Small intestine (tissue), 7 donors: ENCODE results near the gene TUT1. TPM values are rescaled to one million over a fixed set of nuclear protein-coding genes. Genes with fewer than 3 reads are reported as not detected.

ENCODE experiments used
- DNase-seq, 2 donors: peaks; one replicate each; pipeline versions ENCODE4 v3.0.0 to v3.0.0-alpha.2; 2013
- FAIRE-seq: peaks from 2 replicates; lab custom pipeline; 2012; peaks lifted over from hg19 to GRCh38; lab: Jason Lieb, UNC
- H3K27ac ChIP-seq, 3 donors: one replicate each; pipeline ENCODE4 v1.5.1; 2013; ENCODE audit warnings: low read length in 2 of 3, mild to moderate bottlenecking in 2 of 3, control low read depth in 1 of 3, inconsistent platforms in 1 of 3, low read depth in 1 of 3, moderate library complexity in 1 of 3
- H3K27me3 ChIP-seq, 3 donors: one replicate each; pipeline ENCODE4 v1.6.1; 2013; ENCODE audit warnings: low read length in 3 of 3, inconsistent platforms in 1 of 3; ENCODE audit not compliant: control insufficient read depth in 3 of 3, insufficient read depth in 3 of 3
- H3K36me3 ChIP-seq, 3 donors: one replicate each; pipeline ENCODE4 v1.6.1; 2013; ENCODE audit warnings: low read length in 3 of 3, inconsistent platforms in 1 of 3, low read depth in 1 of 3, mild to moderate bottlenecking in 1 of 3, moderate library complexity in 1 of 3; ENCODE audit not compliant: control insufficient read depth in 3 of 3, insufficient read depth in 2 of 3
- H3K4me1 ChIP-seq, 3 donors: one replicate each; pipeline ENCODE4 v1.6.1; 2013; ENCODE audit warnings: low read length in 2 of 3, inconsistent platforms in 1 of 3, low read depth in 1 of 3, mild to moderate bottlenecking in 1 of 3, moderate library complexity in 1 of 3; ENCODE audit not compliant: control insufficient read depth in 3 of 3, insufficient read depth in 2 of 3
- H3K4me3 ChIP-seq, 3 donors: one replicate each; pipeline ENCODE4 v1.5.1; 2013; ENCODE audit warnings: low read length in 3 of 3, control low read depth in 1 of 3, inconsistent platforms in 1 of 3, low read depth in 1 of 3, mild to moderate bottlenecking in 1 of 3, moderate library complexity in 1 of 3
- H3K9me3 ChIP-seq, 2 donors: one replicate each; pipeline ENCODE4 v1.6.1; 2013; ENCODE audit warnings: low read depth in 1 of 2, low read length in 1 of 2; ENCODE audit not compliant: control insufficient read depth in 2 of 2, insufficient read depth in 1 of 2
- WGBS, 3 donors: extraction: QIAGEN DNeasy Blood & Tissue Kit; methylation state at CpG; one replicate each; pipeline ENCODE4 v1.1.7; 2013; 5-methylcytosine and 5-hydroxymethylcytosine counted together
- polyA plus RNA-seq, 4 donors: library from polyadenylated mRNA; stranded (reverse) in 3 of 4; unstranded in 1 of 4; fragments of 200-250 nt in 3 of 4; fragments of 120-200 nt in 1 of 4; gene quantifications; one replicate each; pipeline versions ENCODE4 v1.2.1 to v1.2.3, GENCODE V29; 2013
- donor health status: healthy with polysubstance abuse.
- donor health status: control.
- donor health status: control.
- donor health status: Bipolar disorder and iron deficiency.
- donor health status: healthy.

Gene TUT1
- polyA plus RNA-seq, 4 donors, result 7.8 to 20.1 (median 16.6) TPM

DNA sequence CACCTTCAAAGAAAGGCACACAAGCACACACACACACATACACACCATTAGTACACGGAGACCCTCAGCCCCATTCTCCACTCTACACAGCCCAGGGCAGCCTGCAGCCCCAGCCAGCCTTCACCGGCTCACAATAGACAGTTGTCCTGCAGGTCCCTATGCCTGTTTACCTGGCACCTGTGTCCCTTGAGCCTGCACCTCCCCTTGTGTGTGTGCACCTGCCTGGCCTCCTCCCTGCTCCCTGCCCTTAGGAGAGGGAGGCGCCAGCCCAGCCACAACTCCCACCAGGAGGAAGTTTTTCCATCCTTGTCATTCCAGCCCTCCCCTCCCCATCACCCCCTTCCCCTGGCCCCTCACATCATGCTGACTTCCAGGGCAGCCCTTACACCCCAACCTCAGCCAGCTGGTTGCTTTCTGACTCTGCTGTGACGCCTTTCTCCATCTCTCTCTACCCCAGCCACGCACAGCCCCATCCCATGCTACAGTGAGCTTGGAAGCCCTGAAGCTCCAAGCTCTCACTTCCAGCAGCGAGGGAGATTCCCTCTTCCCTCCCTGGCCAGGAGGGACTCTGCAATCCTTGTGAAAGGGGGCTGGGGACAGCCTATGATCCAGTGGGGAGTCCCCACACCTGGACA lies 49.1 kb downstream of the TUT1 start:
- Histone ChIP-seq H3K36me3 (peaks cover 0 to 62% (median 0%) of the 10 kb centered on the region in 3 donors), H3K4me1 (peaks cover 19 to 72% (median 30%) of the 10 kb centered on the region in 3 donors), H3K27me3 (no peaks in the 10 kb centered on the region), H3K4me3 (peak overlapping the region in 2 of 3 donors; percentile 91 to 92), H3K27ac (peak overlapping the region; percentile 84 to 95 (median 94)), H3K9me3 (no peaks in the 10 kb centered on the region)
- DNase-seq, result peak; percentile 48 to 75
- FAIRE-seq, result no peak
- WGBS, 3 donors, result 12 to 30% (median 21%) methylated on average over 6 of the region's 6 CpGs

DNA sequence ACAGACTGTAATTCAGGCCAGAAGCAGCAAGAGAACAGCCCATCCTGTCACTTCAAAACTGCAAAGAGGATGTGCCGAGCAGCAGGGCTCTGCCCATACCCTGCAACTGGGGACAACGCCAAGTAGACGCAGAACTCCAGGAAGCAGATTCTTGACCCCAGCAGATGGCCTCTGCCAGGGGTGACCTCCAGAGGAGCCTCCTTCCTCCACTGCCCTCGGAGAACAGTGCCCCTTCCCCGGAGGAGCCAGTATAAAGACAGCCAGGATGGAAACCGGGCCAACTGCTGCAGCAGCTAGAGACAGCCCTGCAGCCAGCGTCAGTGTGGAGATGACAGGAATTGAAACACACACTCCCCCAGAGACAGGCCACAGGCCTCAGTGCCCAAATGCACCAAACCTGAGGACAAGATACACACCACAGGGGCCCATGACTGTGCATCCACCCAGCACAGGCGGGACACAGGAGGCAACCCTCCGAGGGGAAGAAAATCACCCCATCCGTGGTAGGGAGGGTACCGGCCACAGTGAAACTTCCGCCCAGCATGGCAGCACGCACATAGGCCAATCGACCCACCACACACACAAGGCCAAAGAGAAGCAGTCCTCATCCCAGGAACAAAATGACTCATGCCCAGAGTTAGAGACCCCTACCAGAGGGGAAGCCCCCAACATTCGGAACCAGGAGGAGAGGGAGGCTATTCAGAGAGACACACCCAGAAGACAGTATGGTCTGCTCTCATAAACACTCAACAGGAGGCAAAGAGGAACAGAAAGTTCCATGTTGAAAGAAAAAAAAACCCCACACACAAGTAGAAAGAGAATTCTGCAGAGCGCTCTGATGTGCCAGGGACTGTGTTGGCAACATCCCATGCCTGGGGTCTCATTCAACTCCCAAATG lies 50.3 kb downstream of the TUT1 start:
- Histone ChIP-seq H3K4me3 (peak overlapping the region in 1 of 3 donors; percentile 91), H3K36me3 (peaks cover 0 to 69% (median 0%) of the 10 kb centered on the region in 3 donors), H3K27me3 (no peaks in the 10 kb centered on the region), H3K9me3 (no peaks in the 10 kb centered on the region), H3K4me1 (peaks cover 18 to 71% (median 30%) of the 10 kb centered on the region in 3 donors), H3K27ac (peak overlapping the region in 2 of 3 donors; percentile 41 to 95)
- DNase-seq (no peak), FAIRE-seq (no peak)
- 34 to 44% (median 38%) methylated on average over 16 of the region's 16 CpGs for WGBS, 3 donors

DNA sequence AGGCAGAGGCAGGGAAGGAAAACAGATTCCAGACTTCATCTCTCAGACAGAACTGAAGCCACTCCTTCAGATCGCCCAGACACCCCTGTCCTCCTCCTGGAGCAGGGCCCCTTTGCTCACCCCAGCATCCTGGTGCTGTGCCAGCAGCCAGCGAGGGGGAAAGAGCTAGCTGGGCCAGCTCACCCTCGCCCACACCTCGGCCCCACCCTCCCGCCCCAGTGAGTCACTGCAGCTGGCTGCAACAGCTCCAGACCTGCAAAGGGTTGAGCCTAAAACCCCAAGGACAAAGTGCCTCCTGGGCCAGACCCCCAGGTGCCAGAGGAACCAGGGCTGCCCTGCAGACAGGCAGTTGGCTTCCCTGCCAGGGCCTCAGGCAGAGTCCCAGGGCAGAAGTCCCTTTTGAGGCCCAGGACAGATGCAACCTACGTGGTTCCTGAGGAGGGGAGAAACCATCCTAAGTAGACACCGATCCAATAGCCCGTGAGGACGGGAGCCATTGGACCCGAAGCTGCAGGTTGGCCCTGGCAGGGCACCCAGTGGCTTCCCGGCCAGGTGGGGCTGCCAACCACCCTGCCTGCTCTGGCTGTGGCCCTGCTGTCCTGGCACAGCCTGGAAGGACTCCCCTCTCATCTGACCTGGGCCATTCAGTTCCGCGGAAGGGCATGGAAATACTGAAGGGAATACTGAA lies 51.9 kb downstream of the TUT1 start:
- FAIRE-seq, result no peak

DNA sequence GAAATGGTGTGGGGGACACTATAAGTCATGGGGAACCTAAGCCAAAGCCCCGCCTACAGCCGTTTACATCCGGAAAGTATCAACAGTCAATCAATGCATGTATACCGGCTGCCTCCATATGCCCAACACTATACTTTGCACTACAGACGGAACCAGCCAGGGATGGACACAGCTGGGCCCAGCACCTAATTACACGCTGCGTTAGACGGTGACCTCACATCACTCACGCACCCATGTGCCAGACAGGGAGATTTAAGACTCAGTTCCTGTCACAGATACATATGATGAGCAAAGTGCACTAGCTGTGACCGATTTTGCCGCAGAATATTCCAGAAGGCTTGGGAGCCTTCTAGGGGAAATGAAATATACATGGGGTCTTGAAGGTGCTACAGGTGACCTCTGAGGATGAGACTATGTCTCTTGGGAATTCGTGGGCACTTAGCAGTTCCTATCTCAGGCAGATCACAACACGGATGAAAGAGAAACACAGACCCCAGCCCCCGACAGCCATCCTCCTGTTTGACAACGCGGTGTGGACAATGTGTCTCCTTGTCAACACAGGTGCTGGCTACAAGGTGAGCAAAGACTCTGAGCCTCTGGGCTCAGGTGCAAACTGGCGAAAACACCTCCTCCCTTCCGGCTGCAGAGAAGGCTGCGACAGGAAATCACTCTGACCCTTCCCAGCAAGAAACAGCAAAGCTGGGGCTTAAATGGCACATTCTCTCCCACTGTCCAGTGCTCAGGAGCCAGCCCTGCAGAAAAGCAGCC lies 52.7 kb downstream of the TUT1 start:
- 36 to 55% (median 51%) methylated on average over 19 of the region's 19 CpGs for WGBS, 3 donors
- peak overlapping the region; percentile 52 to 86 (median 63) for H3K27ac ChIP-seq
- H3K4me3 ChIP-seq, result peak overlapping the region in 1 of 3 donors; percentile 9
- H3K4me1 ChIP-seq, result peaks cover 18 to 62% (median 30%) of the 10 kb centered on the region in 3 donors
- DNase-seq (peak in 1 of 2 donors; percentile 35), FAIRE-seq (no peak)
- H3K9me3 ChIP-seq, result no peaks in the 10 kb centered on the region
- no peaks in the 10 kb centered on the region for H3K27me3 ChIP-seq
- peaks cover 8 to 89% (median 14%) of the 10 kb centered on the region in 3 donors for H3K36me3 ChIP-seq

More for the DNA sequence above, 51.9 kb downstream of the TUT1 start:
- H3K27ac ChIP-seq, result peak overlapping the region; percentile 63 to 89 (median 86)
- 25 to 30% (median 28%) methylated on average over 12 to 13 of the region's 13 CpGs for WGBS, 3 donors
- H3K4me1 ChIP-seq, result peaks cover 18 to 68% (median 30%) of the 10 kb centered on the region in 3 donors
- peak overlapping the region in 1 of 3 donors; percentile 9 for H3K4me3 ChIP-seq
- H3K9me3 ChIP-seq, result no peaks in the 10 kb centered on the region
- DNase-seq, result peak; percentile 69 to 84
- peaks cover 1 to 86% (median 8%) of the 10 kb centered on the region in 3 donors for H3K36me3 ChIP-seq
- no peaks in the 10 kb centered on the region for H3K27me3 ChIP-seq

DNA sequence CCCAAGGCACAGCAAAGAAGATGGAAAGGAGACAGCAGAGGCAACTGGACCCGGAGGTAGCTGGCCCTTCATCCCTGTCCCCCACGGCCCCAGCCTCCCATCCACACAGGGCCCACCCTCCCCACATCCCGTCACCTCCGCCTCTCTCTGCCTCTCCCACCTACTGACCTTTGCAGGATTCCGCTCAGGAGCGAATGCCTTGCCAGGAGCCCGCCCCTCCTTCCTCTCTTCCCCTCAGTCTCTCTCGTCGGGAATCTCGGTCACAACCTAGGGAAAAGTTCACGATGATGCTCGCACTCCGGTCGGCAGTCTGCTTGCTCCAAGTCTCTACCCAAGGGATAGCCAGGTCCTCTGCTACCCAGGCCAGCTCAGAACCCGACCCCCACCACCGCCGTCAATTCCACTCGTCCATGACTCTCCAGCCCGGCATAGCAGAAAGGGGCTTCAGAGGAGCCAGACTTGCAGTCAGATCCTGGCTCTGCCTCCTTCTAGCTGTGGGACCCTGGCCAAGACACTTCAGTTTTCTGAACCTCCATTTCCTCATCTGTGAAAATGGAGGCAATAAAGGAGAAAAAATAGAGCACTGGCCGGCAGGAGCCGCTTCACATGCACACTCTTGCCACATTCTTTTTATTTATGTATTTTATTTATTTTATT lies 54.9 kb downstream of the TUT1 start:
- no peak overlapping the region for H3K4me3 ChIP-seq
- 16 to 41% (median 30%) methylated on average over 21 of the region's 21 CpGs for WGBS, 3 donors
- H3K4me1 ChIP-seq, result peaks cover 17 to 41% (median 22%) of the 10 kb centered on the region in 3 donors

DNA sequence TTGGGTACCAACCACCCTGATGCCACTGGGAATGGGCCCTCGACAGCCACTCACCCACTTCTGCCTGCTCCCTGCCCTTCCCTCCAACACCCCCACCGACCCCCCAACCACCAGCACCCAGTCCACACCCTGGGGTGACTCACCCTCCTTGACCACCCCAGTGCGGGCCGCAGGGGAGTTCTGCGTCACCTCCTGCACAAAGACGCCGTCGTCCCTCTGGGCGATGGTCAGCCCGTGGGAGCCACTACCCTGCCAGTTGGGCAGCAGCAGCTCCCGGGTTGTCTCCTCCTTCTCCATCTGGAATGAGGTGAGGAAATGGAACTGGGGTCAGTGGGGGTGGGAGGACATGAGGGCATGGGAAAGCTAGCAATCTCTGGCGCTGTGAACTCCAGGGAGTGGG lies 55.5 kb downstream of the TUT1 start:
- Histone ChIP-seq H3K36me3 (peaks cover 15 to 90% (median 33%) of the 10 kb centered on the region in 3 donors), H3K4me3 (no peak overlapping the region), H3K4me1 (peaks cover 11 to 35% (median 22%) of the 10 kb centered on the region in 3 donors), H3K27me3 (no peaks in the 10 kb centered on the region), H3K27ac (no peak overlapping the region), H3K9me3 (no peaks in the 10 kb centered on the region)
- FAIRE-seq (no peak), DNase-seq (peak in 1 of 2 donors; percentile 31)
- 24 to 67% (median 53%) methylated on average over 12 of the region's 12 CpGs for WGBS, 3 donors

More for the DNA sequence above, 54.9 kb downstream of the TUT1 start:
- Histone ChIP-seq H3K36me3 (peaks cover 15 to 90% (median 27%) of the 10 kb centered on the region in 3 donors), H3K27ac (peak overlapping the region in 1 of 3 donors; percentile 40), H3K27me3 (no peaks in the 10 kb centered on the region), H3K9me3 (no peaks in the 10 kb centered on the region)
- no peak for FAIRE-seq
- DNase-seq, result no peak

DNA sequence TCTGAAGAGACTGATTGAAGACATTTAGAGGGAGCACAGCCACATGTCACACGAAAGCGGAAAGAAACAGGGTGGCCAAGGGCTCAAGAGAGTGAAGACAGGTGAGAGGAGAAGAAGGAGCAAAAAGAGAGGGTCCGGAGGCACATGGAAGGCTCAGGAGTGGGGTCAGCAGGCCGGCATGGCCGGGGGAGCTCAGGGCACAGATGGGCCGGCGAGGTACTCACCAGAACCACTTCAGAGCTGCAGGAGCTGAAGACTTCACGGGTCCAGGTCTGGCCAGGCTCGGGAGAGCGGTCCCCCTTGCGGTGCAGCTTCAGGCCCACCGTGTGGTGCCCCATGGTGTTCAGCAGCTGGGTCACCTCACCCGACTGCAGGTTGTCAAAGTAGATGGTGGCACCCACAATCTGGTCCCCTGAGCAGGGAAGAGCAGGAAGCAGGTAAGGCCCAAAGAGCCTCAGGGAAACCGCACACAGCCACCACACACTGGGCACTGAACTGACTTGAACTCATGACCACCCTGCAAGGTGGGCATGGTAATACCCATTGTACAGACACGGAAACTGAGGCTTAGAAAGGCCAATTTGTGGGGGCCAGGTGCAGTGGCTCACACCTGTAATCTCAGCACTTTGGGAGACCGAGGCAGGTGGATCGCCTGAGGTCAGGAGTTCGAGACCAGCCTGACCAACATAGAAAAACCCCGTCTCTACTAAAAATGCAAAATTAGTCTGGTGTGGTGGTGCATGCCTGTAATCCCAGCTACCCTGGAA lies 56.4 kb downstream of the TUT1 start:
- Histone ChIP-seq H3K4me1 (peaks cover 9 to 26% (median 19%) of the 10 kb centered on the region in 3 donors), H3K36me3 (peaks cover 15 to 90% (median 39%) of the 10 kb centered on the region in 3 donors), H3K27ac (no peak overlapping the region), H3K9me3 (no peaks in the 10 kb centered on the region), H3K4me3 (no peak overlapping the region), H3K27me3 (no peaks in the 10 kb centered on the region)
- FAIRE-seq (no peak), DNase-seq (no peak)
- WGBS, 3 donors, result 93 to 96% (median 96%) methylated on average over 15 to 19 of the region's 19 CpGs
